Stimulated activated CD4-positive, alpha-beta T cell treated with anti-CD3 and anti-CD28 coated beads, Interleukin-1b, Interleukin-23, amount 100 ng/mL, for 4 hours (primary cell): ENCODE measurements around the gene CNIH2.
"Not testable (repeated sequence)": the region's sequence is repeated elsewhere in the genome, so short reads cannot be mapped to it uniquely, and the experiment has no call there.

Experiments used
- DNase-seq, 2 donors: peaks; one replicate each; pipeline ENCODE4 v3.0.0-alpha.2; 2020; ENCODE audit warnings: low read depth in 2 of 2

Gene CNIH2

DNA sequence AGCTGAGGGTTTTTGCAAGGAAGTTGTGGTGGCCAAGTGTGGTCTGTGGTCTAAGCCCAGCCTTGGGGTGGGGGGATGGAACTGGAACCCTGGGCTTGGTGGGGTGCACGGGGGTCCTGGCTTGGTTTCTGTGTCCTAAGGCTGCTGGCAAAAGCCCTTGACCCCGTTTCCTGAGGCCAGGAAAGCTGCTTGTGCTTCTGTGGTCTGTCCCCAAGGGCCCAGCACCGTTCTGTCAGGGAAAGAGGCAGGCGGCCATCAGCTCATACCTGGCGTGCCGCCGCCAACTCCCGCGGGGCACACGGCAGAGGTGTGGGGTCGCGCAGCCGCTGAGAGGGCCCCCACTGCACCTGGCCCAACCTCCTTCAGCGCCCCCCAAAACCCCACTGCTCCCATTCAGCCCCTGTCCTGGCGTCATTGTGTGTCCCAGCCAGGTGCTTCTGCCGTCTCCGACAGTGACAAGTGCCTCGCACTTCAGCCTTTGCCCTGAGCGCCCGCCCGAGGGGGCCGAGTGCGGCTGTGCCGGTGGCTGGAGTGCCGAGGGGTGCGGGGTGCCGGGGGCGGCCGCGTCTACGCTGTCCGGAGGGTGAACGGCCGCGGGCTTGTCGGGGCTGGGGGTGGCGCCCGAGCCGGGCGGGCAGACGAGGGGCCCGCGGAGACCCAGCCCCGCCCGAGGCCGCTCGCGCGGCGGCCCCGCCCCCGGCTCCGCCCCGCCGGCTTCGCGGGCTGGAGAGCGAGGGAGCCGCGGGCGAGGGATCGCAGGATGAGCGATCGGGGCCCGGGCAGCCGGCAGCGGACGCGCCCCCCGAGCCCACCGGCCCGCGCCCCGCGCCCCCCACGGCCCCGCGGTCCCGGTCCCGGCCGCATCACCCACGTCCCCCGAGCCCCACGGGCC is at the start of gene CNIH2:
TSS of gene CNIH2 (plus strand) at position 705 of the 892 bp plus-strand sequence. CDS start 282 bp downstream, outside the sequence.
- peak in 1 of 2 donors; percentile 57 for DNase-seq

DNA sequence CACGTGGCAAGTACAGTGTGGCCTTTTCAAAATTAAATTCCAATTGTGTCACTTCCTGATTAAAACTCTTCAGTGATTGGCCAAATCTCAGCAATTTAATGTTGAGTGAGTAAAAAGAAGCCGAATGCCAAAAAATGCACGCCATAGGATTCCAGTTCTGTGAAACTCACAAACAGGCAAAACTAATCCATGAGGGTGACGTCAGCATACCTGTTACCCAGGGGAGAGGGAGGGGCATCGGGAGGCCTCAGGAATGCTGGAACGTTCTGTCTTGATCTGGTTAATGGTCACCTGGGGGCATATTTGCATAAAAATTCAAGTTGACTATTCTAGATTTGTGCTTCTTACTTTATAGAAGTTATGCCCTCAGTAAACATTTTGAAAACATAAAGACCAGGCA is 49.5 kb upstream of the CNIH2 start:
- DNase-seq, result no peak

DNA sequence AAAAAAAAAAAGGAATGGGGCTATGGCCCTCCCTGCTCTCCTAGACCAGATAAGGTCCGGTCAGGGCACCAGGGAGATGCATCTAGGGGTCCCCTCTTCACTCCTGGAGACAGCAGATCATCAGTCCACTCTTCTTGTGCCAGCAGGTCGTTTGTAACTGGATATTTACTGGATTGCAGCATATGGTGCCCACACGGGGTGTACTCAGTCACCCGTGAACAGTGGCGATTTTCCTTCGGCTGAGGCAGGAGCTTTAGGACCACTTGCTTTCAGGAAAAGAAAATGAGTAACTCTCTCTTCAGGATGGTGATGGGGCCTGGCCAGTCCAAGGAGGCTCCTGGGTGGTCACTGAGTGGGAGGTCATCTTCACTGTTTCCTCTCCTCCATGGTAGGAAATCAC is 47.8 kb upstream of the CNIH2 start:
- no peak for DNase-seq

DNA sequence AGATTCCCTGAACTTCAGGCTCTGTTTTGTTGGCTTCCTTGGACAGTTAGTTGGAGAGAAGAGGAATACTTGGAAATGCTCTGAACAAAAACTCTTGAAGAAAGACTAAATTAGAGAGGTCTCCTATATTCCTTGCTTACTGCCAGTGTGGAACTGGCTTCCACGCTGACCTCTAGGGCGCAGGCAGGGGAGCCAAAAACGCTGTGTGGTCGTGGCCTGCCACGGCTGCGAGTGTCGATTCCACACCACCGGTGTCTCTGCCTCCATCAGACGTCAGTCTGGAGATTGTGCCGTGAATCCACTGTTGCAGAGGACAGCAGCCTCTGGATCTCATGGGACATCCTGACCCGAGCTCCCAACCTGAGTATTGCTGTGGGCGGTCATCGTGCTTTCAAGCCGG is 47.0 kb upstream of the CNIH2 start:
- no peak for DNase-seq

DNA sequence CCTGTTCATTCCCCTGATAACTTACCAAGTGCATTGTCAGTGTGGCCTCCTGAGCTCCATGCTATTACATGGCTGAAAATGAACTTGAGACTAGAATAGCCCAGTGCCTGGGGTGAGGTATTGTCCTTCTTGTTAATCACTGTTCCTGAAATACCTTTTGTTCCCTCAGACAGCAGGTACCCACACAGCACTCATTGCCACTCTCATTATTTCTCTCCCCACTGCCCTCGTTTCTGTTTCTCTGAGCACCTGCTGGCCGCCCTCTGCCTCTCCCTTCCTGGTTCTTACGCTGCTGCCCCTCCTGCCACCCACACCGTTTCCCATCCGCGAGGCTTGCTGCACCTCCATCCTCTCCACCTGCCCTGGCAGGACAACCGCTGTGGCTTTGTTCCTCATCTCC is 46.4 kb upstream of the CNIH2 start:
- no peak for DNase-seq

DNA sequence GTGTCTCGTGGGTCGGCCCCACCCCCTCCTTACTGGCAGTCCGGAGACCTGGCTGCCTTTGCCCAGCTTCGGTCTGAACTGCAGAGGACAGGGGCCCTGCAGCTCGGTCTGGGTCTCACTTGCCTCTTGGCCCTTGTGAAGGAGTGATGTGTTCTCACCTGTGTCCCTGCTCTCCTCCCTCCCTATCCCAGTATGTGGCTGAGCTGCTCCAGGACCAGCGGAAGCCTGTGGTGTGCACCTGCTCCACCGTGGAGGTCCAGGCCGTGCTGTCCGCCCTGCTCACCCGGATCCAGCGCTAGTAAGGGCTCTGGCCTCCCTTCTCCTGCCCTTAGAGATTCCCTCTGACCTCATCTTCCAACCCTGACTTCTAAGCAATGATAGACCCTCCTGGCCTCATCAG is 45.2 kb upstream of the CNIH2 start:
- DNase-seq, result no peak

DNA sequence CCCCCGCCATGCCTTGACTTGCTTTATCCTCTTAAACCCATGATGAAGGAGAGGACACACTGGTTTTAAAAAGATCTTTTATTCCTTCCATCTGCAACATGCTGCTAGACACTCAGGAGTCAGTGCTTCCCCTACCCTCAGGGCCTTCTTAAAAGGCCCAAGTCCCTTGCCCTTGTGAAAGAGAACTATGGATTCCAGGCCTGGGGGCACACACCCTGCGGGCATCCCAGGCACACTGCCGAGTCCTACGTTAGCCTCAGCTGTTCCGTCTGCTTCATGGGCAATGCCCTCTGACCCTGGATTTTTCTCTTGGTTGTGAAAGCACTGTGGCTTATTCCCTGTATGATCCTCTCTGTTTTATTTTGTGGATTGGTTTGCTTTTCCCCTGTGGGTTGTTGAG is 44.7 kb upstream of the CNIH2 start:
- DNase-seq, result no peak

DNA sequence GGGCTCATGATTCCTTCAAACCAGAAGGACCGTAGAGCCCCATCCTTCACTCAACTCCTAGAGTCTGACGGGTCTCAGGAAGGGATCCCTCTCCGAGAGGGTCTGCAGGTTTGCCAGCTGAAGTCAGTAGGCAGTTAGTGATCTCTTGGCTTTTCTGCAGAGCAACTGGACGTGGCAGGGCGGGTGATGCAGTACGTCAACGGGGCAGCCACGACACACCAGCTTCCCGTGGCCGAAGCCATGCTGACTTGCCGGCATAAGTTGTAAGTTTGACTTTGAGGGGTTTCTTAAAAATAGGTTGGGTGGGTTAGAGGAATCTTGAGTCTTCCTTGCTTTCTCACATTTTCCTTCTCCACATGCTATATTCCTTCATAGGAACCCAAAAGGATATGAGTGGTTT is 42.8 kb upstream of the CNIH2 start:
- no peak for DNase-seq

DNA sequence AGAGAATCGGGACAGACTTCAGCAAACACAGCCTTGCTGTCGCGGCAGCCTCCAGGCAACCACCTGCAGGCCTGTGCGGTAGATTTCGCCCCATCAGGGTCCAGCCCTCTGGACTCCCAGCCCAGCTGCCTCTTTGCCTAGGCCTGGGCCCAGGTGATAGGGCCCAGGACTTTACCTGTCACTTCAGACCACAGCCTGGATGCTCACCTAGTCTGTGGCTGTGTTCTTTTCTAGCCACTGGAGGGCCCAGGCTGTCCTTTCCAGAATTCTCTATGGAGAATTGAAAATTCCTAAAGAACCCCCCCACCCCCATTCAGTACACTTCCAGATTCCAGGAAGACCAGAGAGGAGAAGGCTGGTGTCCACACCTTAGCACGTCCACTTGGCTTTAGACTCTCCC is 40.1 kb upstream of the CNIH2 start:
- no peak for DNase-seq

DNA sequence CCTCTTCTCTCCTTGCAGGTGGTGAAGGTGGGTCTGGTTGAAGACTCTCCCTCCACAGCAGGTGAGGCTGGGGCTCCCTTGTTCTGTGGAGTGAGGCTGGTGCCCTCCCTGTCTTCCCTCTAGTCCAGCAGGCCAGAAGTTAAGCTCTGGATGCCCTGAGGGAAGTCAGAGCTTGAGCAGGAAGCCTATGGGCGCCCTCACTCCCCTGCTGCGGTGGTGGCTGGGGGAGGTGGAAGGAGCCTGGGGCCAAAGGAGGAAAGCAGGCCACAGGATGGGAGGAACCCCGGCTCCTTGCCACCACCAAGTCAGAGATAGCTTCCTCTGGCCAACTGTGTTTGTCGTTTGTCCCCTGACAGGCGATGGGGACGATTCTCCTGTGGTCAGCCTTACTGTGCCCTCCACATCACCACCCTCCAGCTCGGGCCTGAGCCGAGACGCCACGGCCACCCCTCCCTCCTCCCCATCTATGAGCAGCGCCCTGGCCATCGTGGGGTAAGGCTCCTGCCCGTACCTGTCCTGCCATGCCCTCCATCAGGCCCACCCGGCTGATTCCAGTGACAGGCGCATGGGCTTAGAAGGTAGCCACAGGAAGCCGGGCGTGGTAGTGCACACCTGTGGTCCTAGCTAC is 39.1 kb upstream of the CNIH2 start:
- DNase-seq, result no peak

DNA sequence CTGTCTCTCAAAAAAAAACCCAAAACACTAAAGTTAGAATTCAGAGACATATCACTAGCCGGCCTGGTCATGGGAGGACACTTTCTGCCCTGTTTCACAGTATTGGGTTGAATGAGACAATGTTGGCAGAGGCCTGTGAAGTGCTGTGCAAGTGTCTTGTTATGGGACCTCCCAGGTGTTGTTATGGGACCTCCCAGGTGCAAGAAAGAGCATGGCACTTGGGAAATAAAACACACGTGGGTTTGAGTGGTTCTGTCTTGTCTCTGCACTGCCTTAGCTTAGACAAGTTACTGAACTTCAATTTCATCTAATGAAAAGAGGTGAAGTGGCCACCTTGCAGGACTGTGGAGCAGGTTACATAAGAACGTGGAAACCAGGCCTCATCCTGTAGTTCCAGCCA is 38.5 kb upstream of the CNIH2 start:
- no peak for DNase-seq

DNA sequence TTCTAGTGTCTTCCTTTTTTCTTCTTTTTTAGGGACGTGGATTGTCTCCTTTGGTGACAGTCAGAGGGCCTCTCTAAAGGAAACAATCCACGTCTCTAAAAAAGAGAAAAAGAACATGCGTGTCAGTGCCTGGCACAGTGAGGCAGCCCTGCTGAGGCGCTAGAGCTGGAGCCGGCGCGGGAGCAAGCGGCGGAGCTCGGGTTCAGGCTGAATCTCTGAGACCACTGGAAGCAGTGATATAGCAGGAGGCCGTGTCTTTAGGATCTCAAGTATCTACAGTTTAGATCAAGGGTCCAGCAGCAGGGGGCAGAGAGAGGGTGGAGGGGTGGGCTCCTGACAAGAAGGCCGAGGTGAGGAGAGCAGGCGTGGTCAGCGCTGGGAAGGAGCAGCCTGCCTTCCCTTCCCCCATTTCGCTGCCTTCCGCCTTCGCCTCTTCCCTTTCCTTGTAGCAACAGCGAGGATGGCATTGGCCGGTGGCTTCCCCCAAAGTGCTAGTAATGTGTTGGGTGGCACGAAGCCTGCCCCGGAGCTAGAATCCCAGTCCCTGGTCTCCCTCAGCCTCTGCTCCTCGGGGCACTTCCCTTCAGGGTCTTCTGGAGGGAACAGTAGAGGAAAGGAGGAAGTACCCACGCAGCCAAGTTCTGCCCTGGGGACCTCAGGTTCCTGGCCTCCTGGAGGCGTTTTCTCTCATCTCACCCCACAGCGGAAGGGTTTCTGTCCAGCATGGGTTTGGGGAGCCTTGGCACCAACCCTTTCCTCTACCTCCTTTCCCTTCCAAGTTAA is 37.8 kb upstream of the CNIH2 start:
- DNase-seq, result no peak

DNA sequence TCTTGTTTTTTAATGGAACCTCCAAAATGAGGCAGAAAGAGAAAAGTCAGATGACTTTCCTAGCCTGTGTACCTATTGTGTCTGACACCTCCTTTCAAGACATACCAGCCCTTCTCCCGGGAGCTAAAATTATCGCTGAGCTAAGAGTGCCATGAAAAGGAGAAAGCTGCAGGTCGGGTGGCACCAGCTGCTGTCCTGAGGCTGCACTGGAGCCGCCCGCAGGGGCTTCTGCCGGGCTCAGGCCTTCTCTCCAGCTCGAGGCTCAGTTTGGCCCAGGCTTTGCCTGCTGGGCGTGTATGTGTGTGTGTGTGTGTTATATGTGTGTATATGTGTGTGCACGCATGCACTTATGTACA is 37.2 kb upstream of the CNIH2 start:
- DNase-seq, result no peak

DNA sequence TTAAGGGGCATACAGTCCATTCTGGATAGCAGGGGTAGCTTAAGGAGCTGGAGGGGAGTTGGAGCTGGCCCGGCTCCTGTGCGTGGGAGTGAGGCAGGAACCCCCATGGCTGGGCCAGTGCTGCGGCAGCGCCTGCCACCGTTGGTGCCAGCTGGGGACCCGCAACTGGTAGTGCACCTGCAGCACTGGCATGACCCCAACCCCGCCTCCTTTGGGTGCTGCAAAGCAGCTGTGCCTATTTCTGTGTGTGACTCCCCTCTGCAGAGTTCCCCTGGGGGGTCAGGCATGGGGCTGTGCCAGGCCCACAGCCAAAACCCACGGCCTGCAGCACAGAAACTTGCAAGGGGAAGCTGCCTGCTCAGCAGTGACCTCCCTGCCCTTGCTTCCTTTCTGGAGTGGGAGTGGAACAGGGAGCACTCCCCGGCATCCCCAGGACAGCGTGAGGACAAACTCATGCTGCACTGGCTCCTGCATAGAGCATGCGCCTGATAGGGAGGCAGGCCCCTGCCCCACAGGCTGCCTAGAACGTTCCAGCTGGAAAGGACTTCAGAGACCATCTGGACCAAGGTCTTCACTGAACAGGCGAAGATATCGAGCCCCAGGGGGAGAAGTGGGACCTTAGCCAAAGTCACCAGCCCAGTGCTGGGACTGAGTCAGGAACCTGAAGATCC is 35.7 kb upstream of the CNIH2 start:
- no peak for DNase-seq

DNA sequence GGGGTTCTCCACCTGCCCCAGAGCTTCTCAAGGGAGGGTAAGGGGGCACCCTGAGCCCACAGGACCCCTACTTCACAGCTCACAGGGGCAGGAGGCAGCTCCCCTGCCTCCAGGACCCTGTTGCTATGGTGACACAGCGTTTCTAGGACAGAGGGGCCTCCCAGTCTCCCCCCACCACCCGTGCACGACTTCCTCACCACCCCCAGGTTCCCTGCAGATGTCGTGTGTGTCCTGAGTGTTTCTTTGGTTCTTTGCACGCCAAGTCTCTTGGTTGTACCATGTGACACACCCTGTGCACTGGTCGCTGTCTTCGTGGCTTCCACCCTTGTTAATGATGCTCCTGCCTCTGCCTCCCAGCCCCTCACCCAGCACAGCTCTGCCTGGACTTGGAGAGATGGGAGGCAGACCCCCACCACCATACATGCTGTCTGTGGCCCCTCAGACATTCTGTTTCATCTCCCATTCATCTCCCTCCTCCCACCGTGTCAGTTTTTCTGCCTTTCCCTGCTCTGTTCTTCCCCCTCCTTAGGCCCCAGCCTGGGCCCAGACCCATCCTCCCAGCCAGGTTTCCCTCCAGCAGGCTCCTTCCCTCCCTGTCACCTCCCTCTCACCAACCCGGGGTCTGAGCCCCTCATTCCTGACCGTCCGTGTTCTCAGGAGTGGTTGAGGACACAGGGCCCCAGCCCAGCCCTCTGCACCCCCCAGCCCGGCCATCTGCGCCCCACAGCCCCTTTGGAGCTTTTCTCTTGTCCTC is 34.0 kb upstream of the CNIH2 start:
- DNase-seq, result no peak

DNA sequence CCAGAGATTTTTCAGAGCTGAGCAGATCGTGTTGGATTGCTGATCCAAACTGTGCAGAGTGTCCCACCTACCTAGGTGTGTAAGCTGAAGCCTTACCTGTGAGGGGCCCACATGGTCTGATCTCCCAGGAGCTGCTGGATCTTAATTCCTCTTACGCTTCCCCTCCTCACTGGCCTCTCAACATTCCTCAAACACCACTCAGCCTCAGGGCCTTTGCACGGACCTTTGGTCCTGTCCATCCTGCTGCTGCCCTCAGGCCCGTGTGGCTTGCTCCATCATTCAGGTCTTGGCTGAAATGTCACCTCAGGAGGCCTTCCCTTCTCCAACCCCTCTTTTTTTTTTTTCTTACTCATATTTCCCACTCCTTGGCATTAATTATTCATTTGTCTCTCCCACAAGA is 30.7 kb upstream of the CNIH2 start:
- no peak for DNase-seq

DNA sequence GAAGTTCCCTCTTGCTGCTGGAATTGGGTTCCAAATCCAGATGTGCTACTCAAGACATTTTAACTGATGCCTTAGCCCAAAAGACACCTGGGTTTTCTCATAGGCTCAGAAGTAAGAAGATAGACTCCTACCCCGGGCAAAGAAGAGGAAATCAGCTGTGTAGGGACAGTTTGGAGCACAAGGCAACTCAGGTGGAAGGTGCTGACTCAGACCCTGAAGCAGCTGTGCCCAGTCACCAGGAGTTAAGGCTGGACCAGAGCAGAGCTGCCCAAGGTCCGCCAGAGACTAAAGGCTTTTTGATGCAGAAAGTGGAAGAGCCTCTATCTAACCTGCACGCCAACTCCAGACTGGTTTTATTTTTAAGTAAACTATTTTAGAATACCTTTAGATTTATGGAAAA is 30.2 kb upstream of the CNIH2 start:
- DNase-seq, result no peak

DNA sequence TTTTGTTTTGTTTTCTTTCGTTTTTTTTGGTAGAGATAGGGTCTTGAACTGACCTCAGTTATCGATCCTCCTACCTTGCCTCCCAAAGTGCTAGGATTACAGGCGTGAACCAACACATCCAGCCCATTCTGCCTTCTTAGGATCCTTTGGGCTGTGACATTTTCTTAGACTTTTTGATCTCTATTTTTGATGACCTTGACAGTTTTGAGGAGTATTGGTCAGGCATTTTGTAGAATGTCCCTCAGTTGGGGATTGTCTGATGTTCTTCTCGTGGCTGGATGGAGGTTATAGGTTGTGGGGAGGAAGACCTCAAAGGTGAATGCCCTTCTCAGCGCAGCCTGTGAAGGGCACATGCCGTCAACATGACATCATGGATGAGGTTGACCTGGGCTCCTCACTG is 29.1 kb upstream of the CNIH2 start:
- DNase-seq, result no peak

DNA sequence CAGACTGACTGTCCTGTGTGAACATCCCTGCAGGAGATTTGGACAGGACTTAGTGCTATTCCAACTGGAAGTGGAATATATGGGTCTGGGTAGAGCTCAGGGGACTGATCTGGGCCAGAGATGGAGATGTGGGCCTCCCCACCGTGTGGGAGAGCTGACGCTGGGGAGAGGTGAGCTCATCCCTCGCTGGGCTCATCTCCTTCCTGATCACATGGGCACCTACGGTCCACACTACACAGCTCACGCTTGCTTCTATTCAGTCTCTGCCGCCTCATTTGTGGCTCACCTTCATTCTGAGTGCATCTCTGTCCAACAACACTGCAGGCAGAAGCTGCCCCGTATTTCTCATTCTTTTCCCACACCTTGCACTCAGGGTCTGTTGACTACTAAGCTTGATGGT is 26.2 kb upstream of the CNIH2 start:
- DNase-seq, result no peak

DNA sequence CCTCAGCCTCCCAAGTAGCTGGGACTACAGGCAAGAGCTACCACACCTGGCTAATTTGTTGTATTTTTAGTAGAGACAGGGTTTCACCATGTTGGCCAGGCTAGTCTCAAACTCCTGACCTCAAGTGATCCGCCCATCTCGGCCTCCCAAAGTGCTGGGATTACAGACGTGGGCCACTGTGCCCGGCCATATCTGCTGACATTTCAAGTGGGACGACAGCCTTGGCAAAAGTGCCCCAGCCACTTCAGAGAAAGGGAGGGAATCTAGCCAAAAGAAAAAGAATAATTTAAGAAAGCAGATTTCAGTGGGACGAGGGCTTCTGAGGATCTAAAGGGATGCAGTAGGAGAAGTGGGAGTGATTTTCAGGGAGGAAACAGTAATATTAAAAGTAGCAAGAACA is 24.9 kb upstream of the CNIH2 start:
- DNase-seq, result not testable (repeated sequence)

DNA sequence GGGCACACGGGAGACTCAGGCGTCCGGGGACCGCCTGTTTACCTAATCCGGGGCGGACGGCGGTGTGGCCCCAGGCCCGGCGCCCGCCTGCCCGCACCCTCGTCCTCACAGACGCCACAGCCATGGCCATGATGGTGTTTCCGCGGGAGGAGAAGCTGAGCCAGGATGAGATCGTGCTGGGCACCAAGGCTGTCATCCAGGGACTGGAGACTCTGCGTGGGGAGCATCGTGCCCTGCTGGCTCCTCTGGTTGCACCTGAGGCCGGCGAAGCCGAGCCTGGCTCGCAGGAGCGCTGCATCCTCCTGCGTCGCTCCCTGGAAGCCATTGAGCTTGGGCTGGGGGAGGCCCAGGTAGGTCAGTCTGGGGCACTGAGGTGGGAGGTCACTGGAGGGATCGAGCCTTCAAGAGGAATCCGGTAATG is 19.5 kb upstream of the CNIH2 start:
- no peak for DNase-seq
